Ureter (tissue), 1 donor: Measurements from ENCODE around the gene RPUSD1. TPM values are rescaled to one million over a fixed set of nuclear protein-coding genes. Genes with fewer than 3 reads are reported as not detected.
"Not testable (repeated sequence)": the region's sequence is repeated elsewhere in the genome, so short reads cannot be mapped to it uniquely, and the experiment has no call there.

Experiments
- DNase-seq: peaks from one replicate; pipeline ENCODE4 v3.0.0-alpha.2; 2020; ENCODE audit warnings: low spot score
- total RNA-seq: library from RNA; stranded (reverse); gene quantifications from one replicate; pipeline ENCODE4 v1.2.4, GENCODE V29; 2023
- donor health status: DM: yes; HTN: yes; CAD: no.

Gene RPUSD1, protein sequence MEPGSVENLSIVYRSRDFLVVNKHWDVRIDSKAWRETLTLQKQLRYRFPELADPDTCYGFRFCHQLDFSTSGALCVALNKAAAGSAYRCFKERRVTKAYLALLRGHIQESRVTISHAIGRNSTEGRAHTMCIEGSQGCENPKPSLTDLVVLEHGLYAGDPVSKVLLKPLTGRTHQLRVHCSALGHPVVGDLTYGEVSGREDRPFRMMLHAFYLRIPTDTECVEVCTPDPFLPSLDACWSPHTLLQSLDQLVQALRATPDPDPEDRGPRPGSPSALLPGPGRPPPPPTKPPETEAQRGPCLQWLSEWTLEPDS
- total RNA-seq = 18.7 TPM

- DNase-seq = no peak
Observed at GRCh38 chr16:787978-788398, at the start of gene RPUSD1. Gene RPUSD1, minus strand, starts transcription at chr16:788381. Its CDS starts 644 bp downstream, at chr16:787737.

DNA sequence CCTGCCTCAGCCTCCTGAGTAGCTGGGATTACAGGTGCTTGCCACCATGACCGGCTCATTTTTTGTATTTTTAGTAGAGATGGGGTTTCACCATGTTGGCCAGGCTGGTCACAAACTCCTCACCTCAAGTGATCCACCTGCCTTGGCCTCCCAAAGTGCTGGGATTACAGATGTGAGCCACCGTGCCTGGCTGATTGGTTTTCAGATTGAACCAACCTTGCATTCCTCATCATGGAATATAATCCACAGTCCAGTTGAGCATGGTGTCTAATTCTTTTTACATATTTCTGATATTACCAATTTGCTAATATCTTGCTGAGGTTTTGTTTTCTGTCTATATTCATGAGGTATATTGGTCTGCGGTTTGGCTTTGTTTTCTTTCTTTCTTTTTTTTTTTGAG lies 48.6 kb upstream of the RPUSD1 start:
- not testable (repeated sequence) for DNase-seq

DNA sequence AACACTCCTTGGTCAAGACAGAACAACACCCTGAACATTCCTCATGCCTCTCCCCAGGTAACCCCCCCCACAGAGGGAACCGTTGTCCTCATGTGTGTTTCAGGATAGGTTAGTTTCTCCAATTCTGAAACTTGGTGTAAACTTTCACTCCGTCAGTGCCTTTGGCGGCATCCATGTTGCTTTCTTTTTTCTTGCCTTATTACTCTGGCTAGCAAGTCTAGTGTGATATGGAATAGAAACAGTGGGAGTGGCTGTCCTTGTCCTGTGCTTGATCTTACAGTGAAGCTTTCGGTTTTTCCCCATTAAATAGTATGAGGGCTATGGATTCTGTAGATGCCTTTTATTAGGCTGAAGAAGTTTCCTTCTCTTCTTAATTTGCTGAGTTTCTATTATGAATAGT lies 48.0 kb upstream of the RPUSD1 start:
- no peak for DNase-seq

DNA sequence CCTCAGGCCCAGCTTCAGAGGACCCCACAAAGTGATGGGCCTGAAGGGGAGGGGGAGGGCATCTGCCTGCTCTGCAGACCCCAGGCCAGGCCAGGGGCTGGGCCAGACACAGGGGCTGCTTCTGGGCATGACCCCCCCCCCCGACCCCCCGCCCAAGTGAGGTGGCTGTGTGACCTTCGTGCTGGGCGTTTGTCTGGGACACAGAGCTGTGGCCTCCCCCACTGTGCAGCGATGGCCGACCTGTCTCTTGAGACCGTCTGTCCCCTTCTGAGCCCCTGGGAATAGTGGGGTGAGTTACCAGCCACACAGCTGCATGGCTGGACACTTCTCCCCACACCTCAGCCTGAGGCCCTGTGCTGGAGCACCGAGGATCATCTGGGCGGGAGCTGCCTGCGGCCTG lies 47.2 kb upstream of the RPUSD1 start:
- DNase-seq = no peak

GRCh38 chr16:833411-833810 lies 45.2 kb upstream of the RPUSD1 start:
- no peak for DNase-seq

DNA sequence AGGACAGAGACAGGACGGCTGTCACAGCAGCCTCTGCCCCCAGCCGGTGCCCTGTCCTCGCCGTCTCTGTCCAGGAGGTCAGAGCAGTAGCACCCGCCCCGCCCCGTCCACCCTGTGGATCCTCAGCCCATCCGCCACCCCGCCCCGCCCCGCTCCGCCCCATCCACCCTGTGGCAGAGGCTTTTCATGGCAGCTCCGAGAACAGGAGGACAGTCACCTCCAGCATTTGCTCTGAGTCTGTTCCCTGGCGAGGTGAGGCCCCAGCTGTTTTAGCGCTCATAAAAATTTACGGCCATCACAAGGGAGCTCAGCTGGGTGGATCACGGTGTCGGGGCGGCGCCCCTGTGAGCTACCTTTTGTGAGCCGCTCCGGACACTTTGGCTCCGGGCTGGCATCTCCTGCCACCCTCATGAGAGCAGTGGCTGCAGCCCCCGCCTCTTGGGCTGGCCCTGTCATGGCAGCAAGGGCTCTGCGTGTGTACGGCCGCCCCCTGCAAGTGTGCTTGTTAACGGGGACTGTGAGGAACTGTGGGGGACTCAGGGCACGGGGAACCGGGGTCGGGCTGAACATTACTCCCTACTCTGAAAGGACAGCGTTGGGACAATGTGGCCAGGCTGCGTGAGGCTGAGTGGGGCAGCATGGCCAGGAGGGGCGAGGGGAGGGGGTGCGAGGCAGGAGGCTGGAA lies 44.6 kb upstream of the RPUSD1 start:
- DNase-seq = no peak

DNA sequence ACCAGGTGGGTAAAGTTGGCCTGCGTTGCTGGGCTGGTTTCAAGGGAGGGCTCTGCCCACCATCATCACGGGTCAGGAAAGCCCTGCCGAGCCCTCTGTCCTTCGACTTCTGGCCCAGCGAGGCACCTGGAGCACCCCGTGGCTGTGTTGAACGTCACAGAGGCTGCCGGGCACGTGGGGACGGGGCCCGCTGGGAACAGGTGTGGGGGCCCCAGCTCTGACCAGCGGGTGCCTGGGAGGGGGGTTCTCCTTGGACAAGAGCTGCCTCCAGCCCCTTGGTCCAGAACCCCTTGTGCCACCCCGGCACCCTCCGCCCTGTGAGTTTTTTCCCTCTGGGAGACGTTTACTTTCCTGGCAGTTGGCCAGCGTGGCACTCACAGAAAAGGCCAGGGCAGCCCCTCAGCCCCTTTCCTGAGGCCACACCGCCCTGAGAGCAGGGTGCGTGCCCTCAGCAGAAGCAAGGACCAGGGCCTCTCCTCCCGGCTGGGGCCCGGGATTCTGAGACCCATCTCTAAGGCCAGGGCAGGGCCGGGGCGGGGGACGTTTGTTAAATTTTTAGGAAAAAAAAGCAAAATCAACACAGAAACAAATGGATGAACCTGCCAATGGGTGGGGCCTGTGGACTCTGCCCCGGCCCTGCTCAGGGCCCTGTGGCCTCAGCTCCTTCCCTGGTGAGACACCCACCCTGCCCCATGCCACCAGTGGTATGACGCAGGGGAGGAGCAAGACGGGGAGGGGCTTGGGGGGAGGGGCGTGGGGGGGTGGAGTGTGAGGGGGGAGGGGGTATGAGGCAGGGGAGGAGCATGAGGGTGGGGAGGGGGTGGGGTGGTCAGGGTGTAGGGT lies 43.6 kb upstream of the RPUSD1 start:
- DNase-seq = no peak

DNA sequence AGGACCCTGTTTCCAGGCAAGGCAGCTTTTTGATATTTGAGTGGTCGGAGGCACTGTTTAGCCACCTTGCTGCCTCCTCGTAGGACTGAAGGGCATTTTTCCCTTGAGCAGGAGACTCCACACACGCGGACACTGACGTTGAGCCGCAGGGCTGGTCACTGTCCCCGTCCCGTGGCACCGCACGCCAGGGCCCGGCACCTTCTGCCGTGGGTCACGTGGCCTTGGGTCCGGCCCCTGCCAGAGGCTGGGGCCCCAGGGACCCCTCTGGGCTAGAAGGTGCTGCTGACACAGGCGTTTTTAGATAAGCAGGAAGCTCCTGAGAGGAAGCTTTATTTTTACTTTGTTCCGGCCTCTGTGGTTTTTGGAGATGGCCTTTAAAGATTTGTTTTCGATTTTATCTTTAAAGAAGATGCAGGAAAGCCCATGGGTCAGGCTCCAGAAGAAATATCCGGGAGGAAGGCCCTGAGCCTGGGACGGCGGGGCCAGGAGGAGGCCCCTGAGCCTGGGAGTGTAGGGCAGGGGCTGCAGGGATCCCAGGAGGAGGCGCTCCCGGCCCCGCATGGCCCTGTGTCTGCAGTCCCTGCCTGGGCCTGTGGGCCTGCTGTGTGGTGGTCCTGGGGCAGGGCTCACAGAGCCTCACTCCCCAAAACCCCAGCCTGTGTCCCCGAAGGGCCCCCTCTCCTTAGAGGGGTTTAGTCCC lies 42.8 kb upstream of the RPUSD1 start:
- DNase-seq = no peak

GRCh38 chr16:830107-830870 lies 42.1 kb upstream of the RPUSD1 start:
- DNase-seq = no peak

DNA sequence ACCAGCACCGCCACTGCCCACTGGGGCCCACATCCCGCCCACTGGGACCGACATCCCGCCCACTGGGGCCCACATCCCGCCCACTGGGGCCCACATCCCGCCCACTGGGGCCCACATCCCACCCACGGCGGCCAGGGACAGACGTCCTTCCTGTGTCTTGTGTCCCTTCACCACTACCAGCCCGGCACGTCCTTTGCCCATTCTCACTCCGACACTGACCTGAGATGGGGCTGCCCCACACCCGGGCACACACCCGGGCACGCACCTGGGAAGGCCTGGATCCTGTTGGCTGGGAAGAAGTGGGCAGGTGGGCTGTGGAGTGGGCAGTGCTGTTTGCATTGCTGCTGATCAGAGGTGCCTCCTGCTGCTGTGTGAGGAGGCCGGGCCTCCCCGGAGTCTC lies 40.7 kb upstream of the RPUSD1 start:
- DNase-seq = no peak

- no peak for DNase-seq
Observed at GRCh38 chr16:827513-827912, 39.3 kb upstream of the RPUSD1 start.

GRCh38 chr16:825341-826061 lies 37.3 kb upstream of the RPUSD1 start:
- no peak for DNase-seq

- no peak for DNase-seq
Observed at GRCh38 chr16:824601-825000, 36.4 kb upstream of the RPUSD1 start.

GRCh38 chr16:824194-824593 lies 36.0 kb upstream of the RPUSD1 start:
- no peak for DNase-seq

DNA sequence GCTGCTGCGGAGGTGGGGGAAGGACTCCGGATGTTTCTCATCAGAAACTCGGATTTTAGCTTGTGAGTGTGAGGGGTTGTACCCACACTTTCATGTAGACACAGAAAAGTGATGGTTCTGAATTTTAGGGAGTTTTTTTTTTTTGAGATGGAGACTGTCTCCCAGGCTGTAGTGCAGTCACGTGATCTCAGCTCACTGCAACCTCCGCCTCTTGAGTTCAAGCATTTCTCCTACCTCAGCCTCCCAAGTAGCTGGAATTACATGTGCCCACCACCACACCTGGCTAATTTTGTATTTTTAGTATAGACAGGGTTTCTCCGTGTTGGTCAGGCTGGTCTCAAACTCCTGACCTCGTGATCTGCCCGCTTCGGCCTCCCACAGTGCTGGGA lies 34.7 kb upstream of the RPUSD1 start:
- no peak for DNase-seq

- no peak for DNase-seq
Observed at GRCh38 chr16:822174-822908, 34.2 kb upstream of the RPUSD1 start.

- no peak for DNase-seq
Observed at GRCh38 chr16:821751-822150, 33.6 kb upstream of the RPUSD1 start.

DNA sequence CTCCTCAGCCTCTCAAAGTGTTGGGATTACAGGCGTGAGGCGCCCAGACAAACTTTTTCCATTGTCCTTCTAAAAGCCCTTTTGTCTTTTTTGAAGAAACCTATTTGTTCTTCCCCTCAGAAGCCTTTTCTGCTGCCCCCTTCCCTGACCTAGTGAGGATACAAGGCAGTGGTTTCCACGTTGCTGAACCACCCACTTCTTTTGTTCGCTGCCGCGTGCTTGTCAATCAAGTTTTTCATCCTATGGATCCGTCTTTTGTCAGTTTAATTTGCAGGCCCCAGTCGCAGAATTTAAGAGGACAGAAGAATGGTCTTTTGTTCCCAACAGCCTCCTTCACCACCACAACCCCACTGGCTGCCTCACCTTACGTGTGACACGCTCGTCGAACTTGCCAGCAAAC lies 32.6 kb upstream of the RPUSD1 start:
- DNase-seq = no peak

DNA sequence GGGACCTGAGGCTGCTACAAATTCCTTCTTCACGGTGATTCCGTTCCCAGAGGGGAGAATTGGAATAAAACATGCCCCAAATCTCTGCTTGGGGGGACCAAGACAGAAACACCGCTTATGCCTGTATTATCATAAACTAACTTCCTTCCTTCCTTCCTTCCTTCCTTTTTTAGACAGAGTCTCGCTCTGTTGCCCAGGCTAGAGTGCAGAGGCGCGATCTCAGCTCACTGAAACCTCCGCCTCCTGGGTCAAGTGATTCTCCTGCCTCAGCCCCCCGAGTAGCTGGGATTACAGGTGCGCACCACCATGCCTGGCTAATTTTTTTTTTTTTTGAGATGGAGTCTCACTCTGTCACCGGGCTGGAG lies 31.8 kb upstream of the RPUSD1 start:
- not testable (repeated sequence) for DNase-seq
